Activated CD4-positive, CD25-positive, alpha-beta regulatory T cell treated with anti-CD3 and anti-CD28 coated beads, Interleukin-2, amount 50 U/mL, for 16 hours (primary cell): ENCODE results near the gene DOC2A.
"Not testable (repeated sequence)": the region's sequence is repeated elsewhere in the genome, so short reads cannot be mapped to it uniquely, and the experiment has no call there.

Experiments used
- DNase-seq: peaks from one replicate; pipeline ENCODE4 v3.0.0-alpha.2; 2020; ENCODE audit warnings: low read depth, low spot score

Gene DOC2A

GRCh38 chr16:30027588-30028437 is 17.0 kb upstream of the DOC2A start:
- DNase-seq: no peak

- no peak for DNase-seq
Observed at GRCh38 chr16:30026449-30026848, 15.6 kb upstream of the DOC2A start.

GRCh38 chr16:30025574-30025973 is 14.7 kb upstream of the DOC2A start:
- no peak for DNase-seq

GRCh38 chr16:30025156-30025555 is 14.3 kb upstream of the DOC2A start:
- DNase-seq: no peak

- DNase-seq: no peak
Observed at GRCh38 chr16:30024451-30024850, 13.6 kb upstream of the DOC2A start.

- DNase-seq: no peak
Observed at GRCh38 chr16:30023586-30023985, 12.8 kb upstream of the DOC2A start.

GRCh38 chr16:30022887-30023286 is 12.1 kb upstream of the DOC2A start, which contains the start of gene C16orf92:
Gene C16orf92, plus strand, starts transcription at chr16:30023198. Its CDS starts 143 bp downstream, at chr16:30023341.
- no peak for DNase-seq

GRCh38 chr16:30018731-30019158 is 7.9 kb upstream of the DOC2A start:
- DNase-seq: no peak

GRCh38 chr16:30017937-30018336 is 7.1 kb upstream of the DOC2A start:
- DNase-seq: not testable (repeated sequence)

- DNase-seq: no peak
Observed at GRCh38 chr16:30017277-30017656, 6.4 kb upstream of the DOC2A start.

- no peak for DNase-seq
Observed at GRCh38 chr16:30016555-30017276, 5.9 kb upstream of the DOC2A start.

- not testable (repeated sequence) for DNase-seq
Observed at GRCh38 chr16:30015450-30015849, 4.6 kb upstream of the DOC2A start.

- DNase-seq: not testable (repeated sequence)
Observed at GRCh38 chr16:30012598-30012997, 1.8 kb upstream of the DOC2A start.

GRCh38 chr16:30011714-30012504 is 1.1 kb upstream of the DOC2A start:
- no peak for DNase-seq

GRCh38 chr16:30009990-30010843 is 610 bp downstream of the DOC2A start:
- no peak for DNase-seq

GRCh38 chr16:30009085-30009862 is 1.6 kb downstream of the DOC2A start:
- DNase-seq: no peak

- no peak for DNase-seq
Observed at GRCh38 chr16:30007378-30007895, 3.4 kb downstream of the DOC2A start.

- DNase-seq: no peak
Observed at GRCh38 chr16:30006659-30007377, 4.0 kb downstream of the DOC2A start.

GRCh38 chr16:30006095-30006473 is 4.7 kb downstream of the DOC2A start:
- DNase-seq: no peak
